ENCODE measurements around the gene PRDX5.

Gene PRDX5

GRCh38 chr11:64364911-64365310 lies 47.0 kb downstream of the PRDX5 start:
- no peak for TF ChIP-seq SNAI2 (CRISPR knock-in tag; IDR thresholded peaks at IDR 0.05)
- no peak for TF ChIP-seq TCF4 (CRISPR knock-in tag; IDR thresholded peaks at IDR 0.05; ENCODE audit: borderline replicate concordance)
- TF ChIP-seq, protein P1, sequence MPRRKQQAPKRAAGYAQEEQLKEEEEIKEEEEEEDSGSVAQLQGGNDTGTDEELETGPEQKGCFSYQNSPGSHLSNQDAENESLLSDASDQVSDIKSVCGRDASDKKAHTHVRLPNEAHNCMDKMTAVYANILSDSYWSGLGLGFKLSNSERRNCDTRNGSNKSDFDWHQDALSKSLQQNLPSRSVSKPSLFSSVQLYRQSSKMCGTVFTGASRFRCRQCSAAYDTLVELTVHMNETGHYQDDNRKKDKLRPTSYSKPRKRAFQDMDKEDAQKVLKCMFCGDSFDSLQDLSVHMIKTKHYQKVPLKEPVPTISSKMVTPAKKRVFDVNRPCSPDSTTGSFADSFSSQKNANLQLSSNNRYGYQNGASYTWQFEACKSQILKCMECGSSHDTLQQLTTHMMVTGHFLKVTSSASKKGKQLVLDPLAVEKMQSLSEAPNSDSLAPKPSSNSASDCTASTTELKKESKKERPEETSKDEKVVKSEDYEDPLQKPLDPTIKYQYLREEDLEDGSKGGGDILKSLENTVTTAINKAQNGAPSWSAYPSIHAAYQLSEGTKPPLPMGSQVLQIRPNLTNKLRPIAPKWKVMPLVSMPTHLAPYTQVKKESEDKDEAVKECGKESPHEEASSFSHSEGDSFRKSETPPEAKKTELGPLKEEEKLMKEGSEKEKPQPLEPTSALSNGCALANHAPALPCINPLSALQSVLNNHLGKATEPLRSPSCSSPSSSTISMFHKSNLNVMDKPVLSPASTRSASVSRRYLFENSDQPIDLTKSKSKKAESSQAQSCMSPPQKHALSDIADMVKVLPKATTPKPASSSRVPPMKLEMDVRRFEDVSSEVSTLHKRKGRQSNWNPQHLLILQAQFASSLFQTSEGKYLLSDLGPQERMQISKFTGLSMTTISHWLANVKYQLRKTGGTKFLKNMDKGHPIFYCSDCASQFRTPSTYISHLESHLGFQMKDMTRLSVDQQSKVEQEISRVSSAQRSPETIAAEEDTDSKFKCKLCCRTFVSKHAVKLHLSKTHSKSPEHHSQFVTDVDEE (CRISPR knock-in tag; IDR thresholded peaks at IDR 0.05) = no peak
- TF ChIP-seq BACH2 (CRISPR knock-in tag; IDR thresholded peaks at IDR 0.05; ENCODE audit: borderline replicate concordance) = no peak
- TF ChIP-seq ZNF70 (CRISPR knock-in tag; IDR thresholded peaks at IDR 0.05) = no peak
- no peak for TF ChIP-seq RARB (CRISPR knock-in tag; IDR thresholded peaks at IDR 0.05)
- TF ChIP-seq, protein P2, sequence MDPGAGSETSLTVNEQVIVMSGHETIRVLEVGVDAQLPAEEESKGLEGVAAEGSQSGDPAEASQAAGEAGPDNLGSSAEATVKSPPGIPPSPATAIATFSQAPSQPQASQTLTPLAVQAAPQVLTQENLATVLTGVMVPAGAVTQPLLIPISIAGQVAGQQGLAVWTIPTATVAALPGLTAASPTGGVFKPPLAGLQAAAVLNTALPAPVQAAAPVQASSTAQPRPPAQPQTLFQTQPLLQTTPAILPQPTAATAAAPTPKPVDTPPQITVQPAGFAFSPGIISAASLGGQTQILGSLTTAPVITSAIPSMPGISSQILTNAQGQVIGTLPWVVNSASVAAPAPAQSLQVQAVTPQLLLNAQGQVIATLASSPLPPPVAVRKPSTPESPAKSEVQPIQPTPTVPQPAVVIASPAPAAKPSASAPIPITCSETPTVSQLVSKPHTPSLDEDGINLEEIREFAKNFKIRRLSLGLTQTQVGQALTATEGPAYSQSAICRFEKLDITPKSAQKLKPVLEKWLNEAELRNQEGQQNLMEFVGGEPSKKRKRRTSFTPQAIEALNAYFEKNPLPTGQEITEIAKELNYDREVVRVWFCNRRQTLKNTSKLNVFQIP (CRISPR knock-in tag; IDR thresholded peaks at IDR 0.05; ENCODE audit: borderline replicate concordance, low read depth) = no peak
- no peak for TF ChIP-seq ZC3H10 (CRISPR knock-in tag; IDR thresholded peaks at IDR 0.05)
- TF ChIP-seq TOX (CRISPR knock-in tag; IDR thresholded peaks at IDR 0.05; ENCODE audit: borderline replicate concordance) = no peak
- TF ChIP-seq CSRNP3 (CRISPR knock-in tag; IDR thresholded peaks at IDR 0.05) = no peak
- no peak for TF ChIP-seq ARNTL (CRISPR knock-in tag; IDR thresholded peaks at IDR 0.05; ENCODE audit: borderline replicate concordance, low read depth)
- no peak for TF ChIP-seq ZFP30 (CRISPR knock-in tag; IDR thresholded peaks at IDR 0.05)
- TF ChIP-seq ZNF565 (CRISPR knock-in tag; conservative IDR thresholded peaks at IDR 0.05; ENCODE audit: low read depth) = no peak
- no peak for TF ChIP-seq CSDC2 (CRISPR knock-in tag; IDR thresholded peaks at IDR 0.05)
- no peak for TF ChIP-seq PPARA (CRISPR knock-in tag; IDR thresholded peaks at IDR 0.05; ENCODE audit: borderline replicate concordance)
- TF ChIP-seq PATZ1 (CRISPR knock-in tag; IDR thresholded peaks at IDR 0.05; ENCODE audit: borderline replicate concordance) = no peak
- ATAC-seq = no peak

DNA sequence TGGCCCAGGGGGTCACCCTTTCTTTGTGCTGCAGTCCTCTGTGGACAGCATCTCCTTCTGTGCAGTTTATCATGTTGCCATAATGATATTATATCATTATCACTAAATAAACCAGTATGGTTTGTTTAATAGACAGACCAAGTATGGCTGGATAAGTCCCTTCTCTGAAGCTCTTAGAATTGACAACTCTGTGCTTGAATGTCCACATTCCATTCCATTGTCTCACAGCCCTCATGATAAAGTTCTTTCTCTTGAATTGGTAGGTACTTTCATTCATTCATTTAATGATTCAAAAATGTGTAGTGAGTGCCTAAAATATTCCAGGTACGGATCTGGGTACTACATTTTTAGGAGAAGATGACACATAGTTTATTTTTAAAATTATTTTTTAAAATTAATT lies 48.8 kb downstream of the PRDX5 start:
- TF ChIP-seq BACH2 (CRISPR knock-in tag; IDR thresholded peaks at IDR 0.05; ENCODE audit: borderline replicate concordance) (no peak), CSRNP3 (CRISPR knock-in tag; IDR thresholded peaks at IDR 0.05) (no peak), ARNTL (CRISPR knock-in tag; IDR thresholded peaks at IDR 0.05; ENCODE audit: borderline replicate concordance, low read depth) (no peak), ZFP3 (CRISPR knock-in tag; IDR thresholded peaks at IDR 0.05) (no peak), CSDC2 (CRISPR knock-in tag; IDR thresholded peaks at IDR 0.05) (no peak), OSR1 (CRISPR knock-in tag; IDR thresholded peaks at IDR 0.05) (no peak), ISL1 (CRISPR knock-in tag; IDR thresholded peaks at IDR 0.05) (no peak)
- TF ChIP-seq, protein P1 (CRISPR knock-in tag; IDR thresholded peaks at IDR 0.05) = no peak
- no peak for ATAC-seq

All from SK-N-SH treated with all-trans-retinoic acid at 6 μM for 48 hours (cell line).